T-helper 22 cell (primary cell): ENCODE results near the gene FUOM.

Experiments used
- DNase-seq: peaks from one replicate; pipeline ENCODE4 v3.0.0-alpha.2; 2020; ENCODE audit warnings: low read depth

The FUOM gene

DNA sequence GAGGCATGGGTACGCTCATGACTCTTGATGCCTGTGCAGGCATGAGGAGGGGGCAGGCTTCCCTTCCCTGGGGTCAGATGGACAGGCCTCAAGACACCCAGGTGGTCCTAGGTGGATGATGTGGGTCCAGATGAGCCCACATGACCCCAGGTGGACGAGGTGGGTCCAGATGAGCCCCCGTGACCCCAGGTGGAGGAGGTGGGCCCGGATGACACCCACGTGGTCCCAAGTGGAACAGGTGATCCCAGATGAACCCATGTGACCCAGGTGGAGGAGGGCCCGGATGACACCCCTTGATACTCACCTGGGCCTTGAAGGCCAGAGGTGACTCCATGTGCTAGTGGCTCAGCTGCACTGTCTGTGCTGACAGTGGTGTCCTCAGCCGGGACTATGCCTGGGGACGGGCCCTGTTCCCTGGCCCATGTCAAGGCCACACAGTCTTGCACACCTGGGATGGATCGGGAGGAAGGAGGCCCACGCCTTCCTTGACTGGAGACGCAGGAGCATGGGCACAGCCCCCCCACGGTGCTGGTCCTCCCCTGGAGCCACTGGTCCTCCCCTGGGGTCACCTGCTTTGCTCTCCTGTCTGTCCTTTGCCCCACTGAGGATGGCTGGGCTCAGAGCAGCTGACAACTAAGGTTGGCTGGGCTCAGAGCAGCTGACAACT is 7.4 kb downstream of the FUOM start:
- DNase-seq, result no peak

DNA sequence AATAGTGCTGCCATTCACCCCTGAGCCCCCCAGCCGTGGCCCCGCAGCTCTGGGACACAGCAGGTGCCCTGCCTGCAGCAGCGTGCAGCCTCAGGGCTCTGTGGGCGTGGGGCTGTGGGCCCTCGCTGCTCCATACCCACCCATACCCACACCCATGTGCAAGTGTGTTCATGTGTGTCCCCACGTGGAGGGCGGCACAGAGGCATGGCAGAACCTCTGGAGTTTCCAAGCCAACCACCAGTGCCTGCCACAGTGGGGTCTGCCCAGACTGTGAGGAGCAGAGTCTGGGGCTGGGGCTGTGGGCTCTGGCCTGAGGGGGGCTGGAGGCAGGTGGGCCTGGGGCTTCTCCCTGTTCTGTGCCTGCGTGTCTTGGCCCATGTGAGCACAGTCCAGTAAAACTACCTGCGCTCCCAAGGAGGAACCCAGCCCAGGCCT is 8.2 kb downstream of the FUOM start:
- no peak for DNase-seq

DNA sequence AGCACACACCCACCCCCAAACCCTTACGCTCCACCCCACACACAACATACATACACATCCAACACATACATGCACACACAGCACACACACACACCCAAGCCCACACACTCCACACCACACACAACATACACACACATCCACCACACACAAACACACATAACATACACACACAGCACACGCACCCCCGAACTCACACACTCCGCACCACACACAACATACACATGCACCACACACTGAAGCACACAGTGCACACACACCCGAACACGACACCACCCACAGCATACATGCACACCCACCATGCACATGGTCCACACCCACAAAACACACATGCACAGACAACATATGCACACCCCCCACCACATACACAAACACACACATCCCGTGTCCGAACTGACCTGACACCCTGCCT is 8.7 kb downstream of the FUOM start:
- no peak for DNase-seq

DNA sequence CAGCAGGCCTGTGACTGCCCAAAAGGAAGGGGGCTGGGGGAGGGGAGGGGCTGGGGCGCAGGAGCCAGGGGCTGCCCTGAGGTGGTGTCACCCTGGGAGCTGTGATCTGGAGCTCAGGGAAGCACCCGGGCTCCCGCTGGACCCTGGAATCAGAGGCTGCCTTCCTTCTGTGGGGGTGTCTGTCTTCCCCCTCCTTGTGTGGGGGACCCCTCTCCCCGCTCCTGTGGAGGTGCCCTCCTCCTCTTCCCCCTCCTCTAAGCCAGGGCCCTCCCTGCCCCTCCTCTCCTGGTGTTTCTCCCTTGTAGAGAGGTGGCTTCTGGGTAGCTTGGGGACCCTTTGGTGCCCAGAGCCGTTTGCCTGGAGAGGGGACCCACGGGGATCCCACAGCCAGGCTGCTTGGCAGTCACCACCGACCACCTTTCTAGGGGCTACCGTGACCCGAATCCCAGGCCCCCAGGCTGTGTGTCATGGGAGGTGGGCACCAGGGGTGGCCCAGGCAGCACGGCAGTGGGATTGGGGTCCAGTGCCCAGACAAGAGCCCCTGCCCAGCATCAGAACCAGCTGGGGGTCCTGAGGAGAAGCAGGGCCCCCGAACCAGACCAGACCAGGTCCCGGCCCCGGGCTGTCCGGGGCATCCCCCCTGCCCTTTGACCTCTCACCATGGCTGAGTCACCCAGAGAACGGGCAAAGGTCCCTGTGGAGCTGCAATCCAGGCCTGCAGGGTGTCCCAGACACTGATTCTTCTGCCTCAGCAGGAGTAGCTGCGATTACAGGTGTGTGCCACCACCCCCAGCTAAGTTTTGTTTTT is 9.9 kb downstream of the FUOM start:
- no peak for DNase-seq

DNA sequence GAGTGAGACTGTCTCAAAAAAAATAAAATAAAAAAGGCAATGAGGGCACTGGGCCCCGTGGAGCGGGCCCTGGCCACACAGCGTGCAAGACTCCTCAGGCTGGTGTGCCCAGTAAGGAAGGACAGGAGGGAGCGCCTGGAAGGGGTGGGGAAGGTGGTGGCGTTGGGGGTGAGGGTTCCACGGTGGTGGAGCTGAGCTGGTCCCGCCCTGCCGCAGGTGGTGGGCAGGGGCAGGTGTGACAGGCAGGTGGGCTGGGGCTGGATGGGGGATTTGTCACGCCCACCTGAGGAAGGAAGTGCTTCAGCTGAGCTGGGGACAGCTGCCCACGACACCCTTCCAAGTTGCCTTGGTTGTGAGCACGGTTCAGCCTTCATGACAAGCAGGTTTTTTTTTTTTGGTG is 11.4 kb downstream of the FUOM start:
- DNase-seq, result no peak

DNA sequence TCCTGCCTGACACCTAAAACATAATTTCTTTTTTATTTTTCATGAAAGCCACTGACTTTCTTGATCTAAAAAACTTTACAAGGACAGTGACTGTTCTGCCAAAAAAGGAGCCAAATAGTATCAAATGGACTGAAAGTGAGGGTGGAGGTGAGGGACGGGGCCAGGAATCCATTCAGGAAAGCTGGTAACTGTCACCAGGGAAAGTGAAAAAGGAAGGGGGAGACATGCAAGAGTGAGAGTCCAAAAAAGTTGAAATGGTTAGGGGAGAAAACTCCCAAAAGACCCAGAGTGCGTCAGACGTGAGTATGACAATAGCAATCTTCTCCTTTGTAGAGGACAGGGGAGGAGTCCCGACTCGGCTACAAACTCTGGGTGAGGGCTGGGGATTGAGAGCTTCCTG is 13.6 kb downstream of the FUOM start:
- no peak for DNase-seq

DNA sequence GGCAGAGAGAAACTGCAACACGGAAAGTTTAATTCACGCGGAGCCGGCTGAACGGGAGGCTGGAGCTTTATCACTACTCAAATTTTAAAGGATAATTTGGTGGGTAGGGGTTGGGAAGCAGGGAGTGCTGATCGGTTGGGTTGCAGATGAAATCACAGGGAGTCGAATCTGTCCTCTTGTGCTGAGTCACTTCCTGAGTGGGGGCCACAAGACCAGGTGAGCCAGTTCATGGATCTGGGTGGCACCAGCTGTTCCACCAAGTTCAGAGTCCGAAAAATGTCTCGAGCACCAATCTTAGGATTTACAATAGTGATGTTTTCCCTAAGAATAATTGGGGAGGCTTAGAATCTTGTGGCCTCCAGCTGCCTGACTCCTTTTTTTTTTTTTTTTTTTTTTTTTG is 14.3 kb downstream of the FUOM start:
- DNase-seq, result no peak

DNA sequence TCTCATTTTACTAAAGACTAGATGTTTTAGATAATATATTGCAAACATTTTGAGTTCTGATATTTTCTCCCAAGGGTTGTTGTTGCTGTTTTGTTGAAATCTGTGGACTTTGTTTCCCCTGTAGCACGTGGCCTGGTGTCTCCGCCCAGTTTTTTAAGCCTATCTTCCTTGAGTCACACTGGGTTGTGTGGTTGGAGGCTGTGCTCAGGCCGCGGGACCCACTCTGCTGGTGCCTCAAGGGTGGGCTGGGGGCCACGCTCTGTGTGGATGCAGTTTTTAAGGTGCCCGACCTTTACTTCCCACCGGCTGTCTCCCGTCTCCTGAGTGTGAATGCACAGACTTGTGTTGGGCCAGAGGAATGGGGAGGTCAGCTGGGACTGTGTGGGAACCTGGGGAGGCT is 14.9 kb downstream of the FUOM start:
- DNase-seq, result no peak

DNA sequence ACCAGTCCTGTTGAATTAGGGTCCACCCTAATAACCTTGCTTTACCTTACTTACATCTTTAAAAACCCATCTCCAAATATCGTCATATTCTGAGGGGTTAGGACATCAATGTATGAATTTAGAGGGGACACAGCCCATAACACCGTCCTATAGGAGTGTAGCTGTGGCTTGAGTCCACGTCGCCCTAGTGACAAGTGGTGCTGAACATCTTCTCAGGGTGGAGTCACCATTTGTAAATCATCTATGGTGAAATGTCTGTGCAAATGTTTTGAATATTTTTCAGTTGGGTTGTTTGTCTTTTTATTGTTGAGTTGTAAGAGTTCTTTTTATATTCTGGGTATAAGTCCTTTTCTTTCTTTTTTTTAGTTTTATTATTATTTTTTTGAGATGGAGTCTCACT is 15.8 kb downstream of the FUOM start:
- no peak for DNase-seq

DNA sequence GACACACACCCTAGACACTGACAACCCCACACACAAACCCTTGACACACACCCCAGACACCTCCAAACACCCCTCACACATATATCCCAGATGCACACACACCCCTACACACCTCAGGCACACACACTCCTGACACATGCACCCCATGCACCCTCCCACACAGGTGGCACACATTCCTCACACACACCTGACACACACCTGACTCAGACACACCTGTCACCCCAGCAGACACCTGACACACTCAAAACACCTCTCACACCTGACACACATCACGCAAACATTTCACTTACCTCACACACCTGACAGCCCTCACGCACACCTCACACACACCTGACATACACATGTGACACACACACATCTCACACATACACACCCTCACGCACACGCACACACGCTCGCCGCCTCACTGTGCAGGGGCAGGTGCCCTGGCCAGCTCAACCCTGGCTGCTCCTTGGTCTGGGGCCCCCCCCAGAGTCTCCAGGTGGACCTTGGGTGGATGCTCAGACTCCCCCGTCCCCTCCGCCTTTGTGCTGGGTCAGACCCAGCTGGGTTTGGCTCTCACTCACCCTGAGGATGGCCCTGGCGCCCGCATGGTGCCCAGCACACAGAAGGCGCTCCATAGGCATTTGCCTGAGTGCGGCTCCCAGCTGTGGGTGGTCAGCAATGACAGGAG is 18.0 kb downstream of the FUOM start:
- no peak for DNase-seq

DNA sequence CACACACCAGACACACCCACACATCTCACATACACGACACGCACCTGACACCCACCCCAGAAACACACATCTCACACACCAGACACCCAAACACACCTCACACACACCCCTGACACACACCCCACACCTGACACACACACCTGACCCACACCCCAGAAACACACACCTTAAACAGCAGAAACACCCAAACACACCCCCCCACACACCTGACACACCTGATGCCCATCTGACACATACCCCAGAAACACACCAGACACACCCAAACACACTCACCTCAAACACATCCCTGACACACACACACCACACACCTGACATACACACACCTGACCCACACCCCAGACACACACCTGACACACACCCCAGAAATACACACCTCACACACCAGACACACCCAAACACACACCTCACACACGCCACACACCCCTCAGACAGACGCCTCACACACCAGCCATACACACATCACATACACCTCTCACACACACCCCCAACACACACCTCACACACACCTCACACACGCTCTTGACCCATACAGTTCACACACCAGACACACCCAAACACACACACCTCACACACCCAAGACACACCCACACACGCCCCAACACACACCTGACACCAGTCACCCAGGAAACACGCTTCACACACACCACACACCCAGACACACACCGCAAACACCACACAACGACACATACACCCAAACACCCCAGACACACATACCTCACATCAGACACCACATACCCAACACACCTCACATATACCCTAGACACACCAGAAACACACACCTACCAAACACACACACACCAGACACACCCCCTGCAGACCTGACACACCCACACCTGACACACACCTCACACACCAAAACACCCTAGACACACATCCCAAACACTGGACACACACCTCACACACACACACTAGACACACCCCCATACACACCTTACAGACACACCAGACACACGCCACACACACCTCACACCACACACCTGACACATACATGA is 19.4 kb downstream of the FUOM start:
- DNase-seq, result no peak

DNA sequence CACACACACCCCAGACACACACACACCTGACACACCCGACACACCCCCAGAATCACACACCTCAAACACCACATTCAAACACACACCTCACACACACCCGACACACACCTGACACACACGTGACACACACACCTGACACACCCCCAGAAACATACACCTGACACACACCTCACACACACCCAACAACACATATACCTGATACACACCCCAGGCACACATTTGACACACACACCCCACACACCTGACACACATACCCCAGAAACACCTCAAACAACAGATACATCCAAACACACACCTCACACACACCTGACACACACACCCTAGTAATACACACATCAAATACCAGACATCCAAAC is 20.5 kb downstream of the FUOM start:
- DNase-seq, result no peak

DNA sequence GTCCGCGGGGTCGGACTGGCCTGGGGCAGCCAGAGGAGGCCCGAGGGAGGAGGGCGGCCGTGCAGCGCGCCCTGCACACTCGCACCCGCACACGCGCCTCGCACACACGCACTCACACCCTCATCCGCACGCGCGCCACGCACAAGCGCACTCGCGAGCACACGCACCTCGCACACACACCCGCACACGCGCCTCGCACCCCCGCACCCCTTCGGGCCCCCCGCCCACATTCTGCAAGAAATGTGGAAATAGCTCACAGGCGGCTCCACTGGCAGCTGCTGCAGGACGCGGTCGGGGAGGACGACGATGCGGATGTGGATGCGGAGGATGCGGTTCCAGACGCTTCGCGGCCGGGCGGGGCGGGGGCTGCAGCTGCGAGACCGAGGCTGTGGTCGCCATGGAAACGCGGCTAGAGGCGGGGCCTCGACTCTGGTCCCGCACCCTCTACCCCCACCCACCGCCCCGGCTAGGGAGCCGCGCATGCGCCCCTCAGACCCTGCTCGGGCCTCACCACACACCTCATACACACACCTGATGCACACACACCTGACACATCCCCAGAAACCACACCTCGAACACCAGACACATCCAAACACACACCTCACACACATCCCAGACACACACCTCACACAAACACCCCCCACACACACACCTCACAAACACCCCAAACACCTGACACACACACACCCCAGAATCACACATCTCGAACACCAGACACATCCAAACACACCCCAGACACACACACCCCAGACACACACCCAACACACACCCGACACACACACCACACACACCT is 21.0 kb downstream of the FUOM start, which contains the start of gene CALY:
Gene CALY, minus strand, starts transcription at position 320 of the 793 bp plus-strand sequence. CDS start 7,907 bp downstream, outside the sequence.
- DNase-seq, result peak; percentile 85

DNA sequence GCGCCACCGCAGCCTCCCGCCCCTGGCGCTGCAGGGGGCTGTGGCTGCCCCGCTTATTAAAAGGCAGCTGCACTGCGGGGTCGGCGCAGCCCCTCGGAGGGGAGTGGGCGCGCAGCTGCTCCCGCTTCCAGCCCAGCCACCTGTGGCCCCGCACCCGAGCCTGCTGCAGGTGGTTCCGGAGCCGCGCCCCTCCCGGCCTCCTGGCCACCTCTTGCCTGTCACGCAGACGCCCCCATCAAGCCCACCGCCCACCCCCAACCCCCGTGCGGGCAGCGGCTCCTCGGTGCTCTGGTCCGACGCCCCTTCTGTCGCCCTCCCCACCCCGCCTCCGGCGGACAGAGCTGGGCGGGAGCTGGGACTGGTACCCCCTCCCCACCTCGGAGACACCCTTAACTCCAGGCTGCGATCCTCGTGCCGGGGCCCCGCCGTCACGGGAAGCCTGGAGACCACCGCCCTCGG is 21.7 kb downstream of the FUOM start:
- DNase-seq, result no peak

DNA sequence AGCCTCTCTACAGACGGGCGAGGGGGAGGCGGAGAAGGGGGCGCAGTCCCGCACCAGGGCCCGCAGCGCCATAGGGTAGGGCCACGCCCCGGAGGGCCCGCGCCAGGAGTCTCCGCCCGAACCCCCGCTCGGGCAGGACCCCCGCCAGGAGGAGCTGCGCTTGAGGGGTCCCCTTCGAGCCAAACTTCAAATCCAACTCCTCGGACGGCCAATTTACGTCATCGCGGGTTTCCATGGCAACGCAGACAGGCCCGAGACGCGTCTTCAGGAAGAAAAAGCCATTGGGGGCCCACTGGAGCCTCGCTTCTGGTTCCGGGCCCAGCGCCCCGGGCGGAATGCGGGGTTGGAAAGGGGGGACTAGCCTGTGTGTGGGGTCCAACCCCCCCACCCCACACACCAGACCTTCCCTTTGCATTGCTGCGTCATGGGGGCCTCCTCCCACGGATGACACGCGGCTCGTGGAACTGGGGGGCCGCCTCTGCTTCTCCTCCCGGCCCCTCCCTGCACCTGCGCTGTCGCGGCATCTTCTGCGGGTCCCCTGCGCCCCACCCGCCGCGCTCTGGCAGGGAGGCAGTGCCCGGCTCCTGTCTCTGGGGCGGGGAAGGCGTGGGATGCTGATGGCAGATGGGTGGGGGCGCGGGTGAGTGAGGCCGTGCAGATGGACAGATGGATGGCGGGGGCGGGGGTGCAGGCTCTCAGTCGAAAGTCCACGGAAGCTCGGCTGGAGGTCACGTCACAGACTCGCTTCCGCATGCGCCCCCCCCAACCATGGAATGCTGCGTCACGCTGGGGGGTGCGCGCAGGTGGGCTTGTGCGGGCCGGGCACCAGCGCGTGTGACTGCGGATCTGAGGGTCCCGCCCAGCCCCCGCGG is 22.3 kb downstream of the FUOM start:
- peak; percentile 82 for DNase-seq

DNA sequence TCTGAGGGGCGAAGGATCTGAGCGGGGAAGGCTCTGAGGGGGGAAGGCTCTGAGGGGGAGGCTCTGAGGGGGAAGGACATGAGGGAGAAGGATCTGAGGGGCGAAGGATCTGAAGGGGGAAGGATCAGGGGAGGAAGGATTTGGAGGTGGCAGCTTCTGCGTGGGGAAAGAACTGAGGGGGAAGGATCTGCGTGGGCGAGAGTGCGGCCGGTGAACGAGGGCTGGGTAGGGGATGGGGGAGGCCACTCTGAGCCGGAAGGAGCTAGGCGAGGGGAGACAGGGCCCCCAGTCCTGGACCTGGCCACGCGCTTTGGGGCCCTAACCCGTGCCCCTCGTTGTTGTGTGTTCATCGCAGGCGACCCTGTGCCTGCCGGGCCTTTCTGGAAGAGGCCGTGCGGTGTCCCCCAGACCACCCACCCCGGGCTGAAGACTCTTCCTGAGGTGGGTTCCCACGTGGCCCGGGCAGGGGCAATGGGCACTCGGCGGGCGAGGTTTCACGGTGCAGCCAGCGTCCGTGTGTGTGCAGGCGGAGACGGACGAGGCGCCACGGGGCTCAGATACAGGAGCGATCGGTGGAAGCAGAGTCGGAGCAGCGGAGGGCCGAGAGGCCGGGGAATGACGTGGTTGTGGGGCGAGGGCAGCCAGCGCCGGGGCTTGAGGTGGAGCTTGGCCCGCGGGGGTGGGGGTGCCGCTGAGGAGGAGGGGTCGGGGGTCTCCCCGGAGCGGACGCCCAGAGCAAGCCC is 23.1 kb downstream of the FUOM start:
- no peak for DNase-seq

DNA sequence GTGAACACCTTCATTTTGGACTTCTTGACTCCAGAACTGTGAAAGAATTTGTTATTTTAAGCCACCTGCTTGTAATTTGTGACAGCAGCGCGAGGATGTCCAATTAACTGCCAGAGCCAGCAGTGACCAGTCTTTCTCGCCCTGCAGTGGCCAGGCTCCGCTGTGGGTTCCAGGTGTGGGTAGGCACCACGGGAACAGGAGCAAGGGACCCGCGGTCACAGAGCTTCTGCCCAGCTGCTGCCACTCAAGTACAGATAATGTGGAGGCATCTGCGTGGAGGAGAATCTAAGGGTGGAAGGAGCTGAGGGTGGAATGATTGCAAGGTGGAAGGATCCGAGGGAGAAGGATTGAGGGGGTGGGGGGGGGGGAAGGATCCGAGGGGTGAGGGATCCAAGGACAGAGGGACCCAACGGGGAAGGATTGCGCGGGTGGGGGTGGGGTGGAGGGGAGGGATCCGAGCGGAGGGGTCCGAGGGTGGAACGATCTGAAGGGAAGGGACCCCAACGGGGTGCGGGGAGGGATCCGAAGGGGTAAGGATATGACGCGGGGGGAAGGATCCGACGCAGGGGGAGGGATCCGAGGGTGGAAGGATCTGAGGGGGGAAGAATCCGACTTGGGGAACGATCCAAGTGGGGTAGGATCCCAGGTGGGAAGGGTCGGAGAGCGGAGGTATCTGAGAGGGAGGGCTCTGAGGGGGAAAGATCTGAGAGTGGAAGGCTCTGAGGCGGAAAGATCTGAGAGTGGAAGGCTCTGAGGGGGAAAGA is 24.7 kb downstream of the FUOM start:
- DNase-seq, result no peak

DNA sequence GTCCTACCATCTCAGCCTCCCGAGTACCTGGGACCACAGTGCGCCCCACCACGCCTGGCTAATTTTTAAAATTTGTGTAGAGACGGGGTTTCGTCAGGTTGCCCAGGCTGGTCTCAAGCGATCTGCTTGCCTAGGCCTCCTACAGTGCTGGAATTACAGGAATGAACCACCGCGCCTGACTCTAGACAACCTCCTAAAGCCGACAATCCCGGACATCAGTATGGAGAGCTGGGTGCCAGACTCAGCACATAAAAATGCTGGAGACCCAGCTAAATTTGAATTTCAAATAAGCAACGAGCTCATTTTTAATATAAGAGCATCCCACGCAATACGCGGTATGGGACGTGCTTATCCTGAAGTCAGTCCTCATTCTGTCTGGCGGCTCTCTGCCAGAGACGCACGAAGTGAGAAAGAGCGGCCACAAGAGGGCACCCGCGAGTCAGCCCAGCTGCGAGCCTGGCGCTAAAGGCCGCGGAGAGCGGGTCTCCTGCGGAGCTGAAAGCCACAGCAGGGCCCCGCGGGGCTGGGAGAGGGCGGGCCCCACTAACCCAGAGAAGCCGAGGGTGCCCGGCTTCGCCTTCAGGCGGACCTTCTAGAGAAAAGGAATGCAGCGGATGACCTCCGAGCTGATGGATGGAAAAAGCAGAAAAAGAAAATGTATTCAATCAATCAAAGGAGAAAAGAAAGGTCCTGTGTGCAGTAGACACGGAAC is 28.2 kb downstream of the FUOM start:
- DNase-seq, result peak; percentile 60
